ENCODE data around the gene AIMP1.
"Not testable (repeated sequence)": the region's sequence is repeated elsewhere in the genome, so short reads cannot be mapped to it uniquely, and the experiment has no call there.

Gene AIMP1

DNA sequence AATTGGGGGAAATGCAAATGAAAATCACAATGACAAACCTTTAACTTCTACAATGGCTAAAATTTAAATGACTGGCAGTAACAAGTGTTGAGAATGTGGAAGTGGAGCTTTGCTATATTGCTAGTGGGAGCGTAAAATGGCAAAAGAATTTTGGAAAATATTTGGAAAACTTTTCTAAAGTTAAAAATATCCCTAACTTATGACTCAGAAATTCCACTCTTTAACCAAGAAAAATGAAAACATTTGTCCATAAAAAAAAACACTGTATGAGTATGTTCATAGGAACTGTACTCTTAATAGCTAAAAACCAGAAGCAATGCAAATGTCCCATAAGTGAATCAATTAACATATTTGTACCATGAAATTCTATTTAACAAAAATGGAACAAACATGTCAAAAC is 4.0 kb upstream of the AIMP1 start:
- FAIRE-seq (no peak), DNase-seq (ENCODE audit: insufficient read length, low spot score) (no peak)

DNA sequence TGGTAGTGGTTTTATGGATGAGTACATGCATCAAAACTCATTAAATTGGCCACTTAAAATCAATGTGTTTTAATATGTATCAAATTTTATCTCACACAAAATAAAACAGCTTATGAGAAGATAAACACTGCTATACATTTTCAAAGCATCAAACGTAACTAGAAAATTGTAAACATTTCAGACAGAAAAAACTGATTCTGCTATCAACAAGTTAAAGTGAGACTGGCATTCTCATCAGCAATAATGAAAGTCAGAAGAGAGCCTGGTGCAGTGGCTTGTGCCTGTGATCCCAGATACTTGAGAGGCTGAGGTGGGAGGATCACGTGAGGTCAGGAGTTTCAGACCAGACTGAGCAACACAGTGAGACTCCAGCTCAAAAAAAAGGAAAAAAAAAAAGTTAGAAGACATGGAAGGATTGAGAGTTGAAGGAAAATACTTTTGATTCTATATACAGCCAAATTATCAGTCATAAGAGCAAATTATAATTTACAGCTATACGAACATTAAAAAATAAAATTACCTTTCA is 3.3 kb upstream of the AIMP1 start:
- DNase-seq (ENCODE audit: insufficient read length, low spot score) (no peak), FAIRE-seq (no peak)

GRCh38 chr4:106314960-106315359 is 1.4 kb upstream of the AIMP1 start:
- FAIRE-seq (peak; percentile 59), DNase-seq (ENCODE audit: insufficient read length, low spot score) (no peak)

DNA sequence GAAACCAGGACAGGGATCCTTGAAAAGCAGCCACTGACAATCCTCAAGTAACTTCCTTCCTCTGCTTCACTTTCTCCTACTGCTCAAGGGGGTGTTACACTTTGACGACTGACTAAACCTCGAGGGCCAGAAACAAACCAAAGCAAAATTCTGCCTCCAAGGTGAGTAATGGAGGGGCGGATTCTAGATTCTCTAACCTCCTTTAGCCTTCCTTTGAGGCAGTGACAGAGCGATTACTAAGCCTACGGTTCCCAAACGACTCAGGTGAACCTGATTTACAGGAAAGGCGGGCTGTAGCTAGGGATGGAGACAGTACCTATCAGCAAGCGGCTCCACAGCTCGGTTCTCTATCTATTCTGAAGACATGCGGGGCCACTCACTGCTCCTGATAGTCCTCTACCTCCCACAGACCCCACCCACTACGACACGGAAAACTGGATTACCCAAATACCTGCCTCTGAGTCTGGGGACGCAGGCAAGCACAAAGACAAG is 828 bp upstream of the AIMP1 start:
- DNase-seq (ENCODE audit: insufficient read length, low spot score) = no peak
- FAIRE-seq = peak; percentile 45

GRCh38 chr4:106316773-106317409 is 541 bp downstream of the AIMP1 start:
- no peak for DNase-seq (ENCODE audit: insufficient read length, low spot score)
- no peak for FAIRE-seq

- no peak for FAIRE-seq
These were observed 1.5 kb downstream of the AIMP1 start for GRCh38 chr4:106317815-106318214.

GRCh38 chr4:106318511-106318910 is 2.2 kb downstream of the AIMP1 start:
- DNase-seq (ENCODE audit: insufficient read length, low spot score) (no peak), FAIRE-seq (no peak)

More at GRCh38 chr4:106317815-106318214, 1.5 kb downstream of the AIMP1 start:
- no peak for DNase-seq (ENCODE audit: insufficient read length, low spot score)

- no peak for DNase-seq (ENCODE audit: insufficient read length, low spot score)
- FAIRE-seq = no peak
These were observed 3.9 kb downstream of the AIMP1 start for GRCh38 chr4:106320235-106320634.

GRCh38 chr4:106321168-106321567 is 4.8 kb downstream of the AIMP1 start:
- not testable (repeated sequence) for DNase-seq (ENCODE audit: insufficient read length, low spot score); FAIRE-seq

- not testable (repeated sequence) for DNase-seq (ENCODE audit: insufficient read length, low spot score); FAIRE-seq
These were observed 5.5 kb downstream of the AIMP1 start for GRCh38 chr4:106321814-106322213.

DNA sequence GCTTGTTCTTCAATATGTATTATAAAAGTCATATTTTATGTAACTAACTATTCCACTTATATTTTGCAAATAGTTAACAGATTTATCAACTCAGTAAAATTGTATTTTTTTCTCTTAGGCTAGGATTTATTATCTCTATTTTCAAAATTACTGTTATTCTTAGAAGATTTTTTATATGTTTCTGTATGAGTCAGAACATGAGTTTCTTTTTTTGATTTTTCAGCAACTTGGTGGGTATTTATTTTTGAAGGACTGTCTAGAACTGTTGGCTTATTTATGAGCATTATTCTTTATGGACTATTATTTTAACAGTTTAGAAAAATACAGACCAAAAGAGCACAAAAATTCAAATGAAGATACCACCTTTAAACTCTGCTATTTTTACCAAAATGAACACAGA is 6.8 kb downstream of the AIMP1 start:
- DNase-seq (ENCODE audit: insufficient read length, low spot score) = no peak
- no peak for FAIRE-seq

- FAIRE-seq (no peak), DNase-seq (ENCODE audit: insufficient read length, low spot score) (no peak)
These were observed 9.4 kb downstream of the AIMP1 start for GRCh38 chr4:106325800-106326199.

DNA sequence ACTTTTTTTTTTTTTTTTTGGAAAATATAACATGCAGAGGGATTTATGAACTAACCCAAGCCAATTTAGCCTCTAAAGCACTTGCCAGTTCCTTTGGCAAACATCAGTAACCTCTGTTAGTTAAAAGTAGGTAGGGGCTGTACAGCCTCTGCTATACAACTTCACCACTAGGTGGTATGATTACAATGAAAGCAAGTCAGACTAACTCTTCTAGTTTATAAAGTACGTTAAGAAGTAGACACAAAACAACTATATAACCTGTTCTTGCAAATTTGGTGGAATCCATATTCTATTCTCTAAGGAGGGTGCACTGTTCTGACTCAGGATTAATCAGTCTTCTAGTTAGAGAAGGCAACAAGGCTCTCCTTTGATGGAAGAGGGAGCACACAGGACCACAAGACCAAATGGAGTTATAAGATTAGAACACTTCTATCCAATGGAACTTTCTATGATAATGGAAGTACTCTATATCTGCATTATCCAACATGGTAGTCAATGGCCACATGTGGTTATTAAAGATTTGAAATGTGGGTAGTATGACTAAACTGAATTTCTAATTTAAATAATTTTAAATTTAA is 12.8 kb downstream of the AIMP1 start:
- FAIRE-seq = peak; percentile 18

GRCh38 chr4:106333186-106333585 is 16.8 kb downstream of the AIMP1 start:
- FAIRE-seq (no peak), DNase-seq (ENCODE audit: insufficient read length, low spot score) (no peak)

More for the DNA sequence above, 12.8 kb downstream of the AIMP1 start:
- DNase-seq (ENCODE audit: insufficient read length, low spot score) = no peak

- FAIRE-seq (no peak), DNase-seq (ENCODE audit: insufficient read length, low spot score) (no peak)
These were observed 18.6 kb downstream of the AIMP1 start for GRCh38 chr4:106334741-106335470.

GRCh38 chr4:106336618-106337017 is 20.3 kb downstream of the AIMP1 start:
- FAIRE-seq (no peak), DNase-seq (ENCODE audit: insufficient read length, low spot score) (no peak)

DNA sequence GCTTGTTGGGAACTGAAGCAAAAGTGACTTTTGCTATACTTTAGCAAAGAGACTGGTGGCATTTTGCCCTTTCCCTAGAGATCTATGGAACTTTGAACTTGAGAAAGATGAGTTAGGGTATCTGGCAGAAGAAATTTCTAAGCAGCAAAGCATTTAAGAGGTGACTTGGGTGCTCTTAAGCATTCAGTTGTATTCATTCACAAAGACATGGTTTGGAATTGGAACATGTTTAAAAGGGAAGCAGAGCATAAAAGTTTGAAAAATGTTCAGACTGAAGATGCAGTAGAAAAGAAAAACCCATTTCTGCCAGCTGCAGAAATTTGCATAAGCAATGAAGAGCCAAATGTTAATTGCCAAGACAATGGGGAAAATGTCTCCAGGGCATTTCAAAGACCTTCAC is 21.6 kb downstream of the AIMP1 start:
- FAIRE-seq (no peak), DNase-seq (ENCODE audit: insufficient read length, low spot score) (no peak)

DNA sequence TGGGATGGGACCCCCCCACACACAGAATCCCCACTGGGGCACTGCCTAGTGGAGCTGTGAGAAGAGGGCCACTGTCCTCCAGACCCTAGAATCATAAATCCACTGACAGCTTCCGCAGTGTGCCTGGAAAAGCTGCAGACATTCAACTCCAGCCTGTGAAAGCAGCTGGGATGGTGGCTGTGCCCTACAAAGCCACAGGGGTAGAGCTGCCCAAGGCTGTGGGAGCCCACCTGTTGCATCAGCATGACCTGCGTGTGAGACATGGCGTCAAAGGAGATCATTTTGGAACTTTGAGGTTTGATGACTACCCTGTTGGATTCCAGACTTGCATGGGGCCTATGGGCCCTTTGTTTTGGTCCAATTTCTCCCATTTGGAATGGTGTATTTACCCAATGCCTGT is 22.3 kb downstream of the AIMP1 start:
- no peak for DNase-seq (ENCODE audit: insufficient read length, low spot score)
- FAIRE-seq = no peak

GRCh38 chr4:106339431-106339830 is 23.1 kb downstream of the AIMP1 start:
- DNase-seq (ENCODE audit: insufficient read length, low spot score) (no peak), FAIRE-seq (no peak)

DNA sequence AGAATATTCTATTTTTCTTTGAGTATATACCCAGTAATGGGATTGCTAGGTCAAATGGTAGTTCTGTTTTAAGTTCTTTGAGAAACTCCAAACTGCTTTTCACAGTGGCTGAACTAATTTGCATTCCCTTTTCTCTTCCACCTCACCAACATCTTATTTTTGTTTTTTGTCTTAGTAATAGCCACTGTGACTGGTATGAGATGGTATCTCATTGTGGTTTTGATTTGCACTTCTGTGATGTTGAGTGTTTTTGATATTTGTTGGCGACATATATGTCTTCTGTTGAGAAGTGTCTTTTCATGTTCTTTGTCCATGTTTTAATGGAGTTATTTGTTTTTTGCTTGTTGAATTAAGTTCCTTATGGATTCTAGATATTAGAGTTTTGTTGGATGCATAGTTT is 24.4 kb downstream of the AIMP1 start:
- FAIRE-seq = no peak
- DNase-seq (ENCODE audit: insufficient read length, low spot score) = no peak

GRCh38 chr4:106343865-106344646 is 27.7 kb downstream of the AIMP1 start:
- DNase-seq (ENCODE audit: insufficient read length, low spot score) (no peak), FAIRE-seq (no peak)
